ENCODE data around the gene OXT. TPM values are rescaled to one million over a fixed set of nuclear protein-coding genes. Genes with fewer than 3 reads are reported as not detected.

Gene OXT
- total and polyA plus RNA-seq, 2 of the 8 experiments (the other 6 are each of a cell fraction or from before 2014, with no cell fraction given), result not detected

GRCh38 chr20:3109350-3110302, 38.2 kb downstream of the OXT start:
- Histone ChIP-seq H3K27me3 (replicated peaks in 1 of 4; ENCODE audit: control insufficient read depth in 3 of 4, extremely low read depth in 1 of 4, insufficient read depth in 3 of 4, low read length in 3 of 4) (no peaks in the 10 kb centered on the region), H2BK120ac (replicated peaks; ENCODE audit: low read depth, low read length) (no peak overlapping the region), H3K4me3 (ENCODE audit: extremely low read depth in 1 of 4, insufficient read depth in 2 of 4, low read depth in 3 of 4, low read length in 4 of 4) (no peak overlapping the region), H3K4me2 (ENCODE audit: insufficient read depth in 1 of 2, low read depth in 2 of 2, low read length in 2 of 2) (no peak overlapping the region), H2BK20ac (ENCODE audit: low read length) (no peak overlapping the region), H3K18ac (ENCODE audit: extremely low read depth, low read length) (no peak overlapping the region), H3K79me2 (ENCODE audit: control insufficient read depth in 1 of 2, insufficient read depth in 2 of 2, low read length in 2 of 2) (no peaks in the 10 kb centered on the region), H3K4ac (replicated peaks; ENCODE audit: insufficient read length, low read depth, low read length) (no peak overlapping the region), H3K27ac (ENCODE audit: low read depth, low read length) (no peak overlapping the region), H3K9me3 (ENCODE audit: insufficient read depth in 2 of 2, low read depth in 1 of 2, low read length in 1 of 2) (no peaks in the 10 kb centered on the region), H3K9ac (replicated peaks in 1 of 4; ENCODE audit: extremely low read depth in 1 of 4, low read depth in 3 of 4, low read length in 3 of 4) (0 out of 7 replicates have a peak overlapping the region, but pooled peaks of 1 of the 4 experiments have one; percentile 10), H4K8ac (ENCODE audit: extremely low read depth, insufficient read depth, low read length) (no peak overlapping the region), H3K23ac (ENCODE audit: insufficient read length) (no peak overlapping the region), H4K91ac (replicated peaks; ENCODE audit: insufficient read length, low read length) (no peak overlapping the region), H3K14ac (ENCODE audit: insufficient read length) (no peak overlapping the region), H3K79me1 (ENCODE audit: low read depth, low read length) (no peaks in the 10 kb centered on the region), H2BK12ac (ENCODE audit: low read depth, low read length) (no peak overlapping the region), H2BK5ac (ENCODE audit: low read depth, low read length) (no peak overlapping the region), H3K36me3 (ENCODE audit: control insufficient read depth in 2 of 4, insufficient read depth in 4 of 4, low read length in 3 of 4) (no peaks in the 10 kb centered on the region), H4K20me1 (replicated peaks in 1 of 2; ENCODE audit: control insufficient read depth in 1 of 2, insufficient read depth in 2 of 2, low read length in 2 of 2) (no peaks in the 10 kb centered on the region), H2BK15ac (ENCODE audit: low read length) (no peak overlapping the region), H3K56ac (replicated peaks; ENCODE audit: insufficient read length, low read depth, low read length) (no peak overlapping the region), H2AK5ac (ENCODE audit: low read depth, low read length) (no peak overlapping the region), H3K23me2 (ENCODE audit: low read depth, low read length) (no peaks in the 10 kb centered on the region), H4K5ac (ENCODE audit: insufficient read length, low read depth, low read length) (no peak overlapping the region), H3K4me1 (replicated peaks in 1 of 4; ENCODE audit: control insufficient read depth in 3 of 4, insufficient read depth in 4 of 4, low read length in 3 of 4) (peaks cover 0 to 9% (median under 1%) of the 10 kb centered on the region in 4 experiments; a peak in 3 of 7 replicates), H2AFZ (ENCODE audit: low read length) (no peak overlapping the region)
- 84% methylated on average over 23 of the region's 23 CpGs; no CpG with 5 or more reads in 1 of the 2 experiments for WGBS, 2 experiments (ENCODE audit: extremely low coverage in 1 of 2, insufficient coverage in 1 of 2, insufficient read length in 1 of 2, insufficient replicate concordance in 2 of 2, low coverage in 1 of 2, low lambda C conversion rate in 2 of 2, missing lambda C conversion rate in 1 of 2)
- DNase-seq (ENCODE audit: low read depth in 1 of 2, low spot score in 2 of 2) (no peak), FAIRE-seq (no peak)
- CTCF ChIA-PET (ENCODE audit: partially characterized antibody), result interaction anchor here (0.6 to 2.0 kb wide), 7 partner anchors 8 to 421 kb away, joined by 3 to 5 read pairs (median 3); no protein-coding TSS in a partner anchor
- POLR2A ChIA-PET (ENCODE audit: partially characterized antibody), result interaction anchor here (1.5 kb wide), 1 partner anchor 60 kb away, joined by 3 read pairs; no protein-coding TSS in a partner anchor
- TF ChIP-seq ZNF274 (IDR thresholded peaks at IDR 0.05; ENCODE audit: borderline replicate concordance, extremely low read depth, low read length), result no peak
- no peak for TF ChIP-seq TCF12 (IDR thresholded peaks at IDR 0.05; ENCODE audit: low read depth, low read length)
- no peak for TF ChIP-seq KDM5A (IDR thresholded peaks at IDR 0.05; ENCODE audit: low read length)
- no peak for TF ChIP-seq ATF3 (IDR thresholded peaks at IDR 0.05; ENCODE audit: insufficient read depth, low read depth, low read length)
- no peak for TF ChIP-seq POLR2AphosphoS5 (IDR thresholded peaks at IDR 0.05; ENCODE audit: low read depth, low read length)
- no peak for TF ChIP-seq KDM1A (IDR thresholded peaks at IDR 0.05; ENCODE audit: borderline replicate concordance, low read length)
- no peak for TF ChIP-seq HDAC6 (IDR thresholded peaks at IDR 0.05; ENCODE audit: low read depth, low read length)
- no peak for TF ChIP-seq SAP30 (IDR thresholded peaks at IDR 0.05; ENCODE audit: insufficient read depth, insufficient replicate concordance, low read length)
- TF ChIP-seq SP2 (IDR thresholded peaks at IDR 0.05; ENCODE audit: low read length), result no peak
- no peak for TF ChIP-seq TBP (IDR thresholded peaks at IDR 0.05; ENCODE audit: low read depth, low read length)
- no peak for TF ChIP-seq KDM4A (IDR thresholded peaks at IDR 0.05; ENCODE audit: low read depth, low read length, severe bottlenecking)

All from H1 (cell line).